OCI-LY3 (cell line): Measurements from ENCODE around the gene GRAMD1A.

ENCODE experiments used
- CTCF ChIP-seq: fragments of 200-600, 300-600 bp; sonication (generic); IDR thresholded peaks from 2 replicates; pipeline ENCODE4 v1.5.1; 2014; ENCODE audit warnings: antibody characterized with exemption, low read length, low read depth
- EZH2phosphoT487 ChIP-seq: fragments of 200-600 bp; shearing (Covaris generic); IDR thresholded peaks from 2 replicates; pipeline ENCODE4 v1.6.1; 2018; ENCODE audit warnings: antibody characterized with exemption, mixed run types, low read depth

- TF ChIP-seq CTCF (no peak), EZH2phosphoT487 (no peak)
Observed at GRCh38 chr19:35042056-35042730, 42.1 kb downstream of the GRAMD1A start.
